Neutrophil (primary cell): Measurements from ENCODE around the gene CIDEC.

Experiments
- H3K27ac ChIP-seq: fragments of 200-600 bp; sonication (generic); 2 replicates; pipeline ENCODE4 v1.5.1; 2016; ENCODE audit warnings: mild to moderate bottlenecking, moderate library complexity
- H3K27me3 ChIP-seq: fragments of 200-600 bp; sonication (generic); 2 replicates; pipeline ENCODE4 v1.6.0; 2016; ENCODE audit warnings: mild to moderate bottlenecking
- H3K36me3 ChIP-seq: fragments of 200-600 bp; sonication (generic); 2 replicates; pipeline ENCODE4 v1.5.1; 2017
- H3K4me1 ChIP-seq, 2 experiments: fragments of 200-600 bp in 1 of 2; sonication (generic) in 1 of 2; 1 replicate in 1 of 2; 2 replicates in 1 of 2; pipeline versions ENCODE4 v1.5.1 to v1.6.1; 2013 to 2016; ENCODE audit warnings: low read depth in 1 of 2, low read length in 1 of 2, mild to moderate bottlenecking in 1 of 2, moderate library complexity in 1 of 2; ENCODE audit not compliant: control insufficient read depth in 1 of 2, insufficient read depth in 1 of 2
- H3K4me3 ChIP-seq, 2 experiments: fragments of 200-600 bp in 1 of 2; sonication (generic) in 1 of 2; 1 replicate in 1 of 2; 2 replicates in 1 of 2; pipeline ENCODE4 v1.5.1; 2013 to 2016; ENCODE audit warnings: low read depth in 1 of 2, low read length in 1 of 2, mild to moderate bottlenecking in 1 of 2, moderate library complexity in 1 of 2
- H3K9me3 ChIP-seq: fragments of 200-600 bp; sonication (generic); 2 replicates; pipeline ENCODE4 v1.5.1; 2016
- TF ChIP-seq, protein P1 (sequence below): fragments of 200-600 bp; sonication (generic); IDR thresholded peaks from 2 replicates; pipeline ENCODE4 v1.5.1; 2016; ENCODE audit warnings: antibody characterized with exemption

Gene CIDEC

DNA sequence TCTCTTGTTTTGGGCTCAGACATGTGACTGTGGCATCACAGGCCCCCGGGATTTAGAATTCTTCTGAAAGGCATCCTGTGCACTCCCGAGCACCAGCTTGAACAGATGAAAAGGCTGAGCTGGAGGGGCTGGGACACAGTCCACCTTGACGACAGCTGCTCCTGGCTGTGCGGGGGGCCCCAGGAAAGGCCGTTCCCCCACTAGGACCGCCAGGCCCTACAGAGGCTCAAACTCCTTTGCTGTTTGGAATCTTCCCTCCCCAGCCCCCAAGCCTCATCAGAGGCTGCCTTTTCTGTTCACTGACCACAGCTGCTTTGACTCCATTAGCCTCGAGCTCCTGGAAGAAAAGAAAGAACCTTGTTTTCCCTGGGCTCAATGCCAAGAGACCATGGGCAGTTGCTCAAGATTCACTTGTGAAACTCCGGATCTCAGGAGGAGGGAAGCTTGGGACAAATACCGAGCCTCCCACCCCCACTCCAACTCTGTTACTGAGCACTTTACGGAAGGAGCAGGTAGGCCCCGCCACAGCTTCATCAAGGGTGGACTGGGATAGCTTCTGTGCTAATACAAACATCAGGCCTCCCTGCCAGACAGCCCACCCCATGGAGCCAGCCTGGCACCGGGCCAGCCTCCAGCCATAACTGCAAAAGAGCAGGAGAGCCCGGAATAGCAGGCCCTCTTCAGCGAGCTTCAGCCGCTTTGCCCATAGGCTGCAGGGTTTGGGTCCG is 15.7 kb downstream of the CIDEC start:
- TF ChIP-seq, protein P1, sequence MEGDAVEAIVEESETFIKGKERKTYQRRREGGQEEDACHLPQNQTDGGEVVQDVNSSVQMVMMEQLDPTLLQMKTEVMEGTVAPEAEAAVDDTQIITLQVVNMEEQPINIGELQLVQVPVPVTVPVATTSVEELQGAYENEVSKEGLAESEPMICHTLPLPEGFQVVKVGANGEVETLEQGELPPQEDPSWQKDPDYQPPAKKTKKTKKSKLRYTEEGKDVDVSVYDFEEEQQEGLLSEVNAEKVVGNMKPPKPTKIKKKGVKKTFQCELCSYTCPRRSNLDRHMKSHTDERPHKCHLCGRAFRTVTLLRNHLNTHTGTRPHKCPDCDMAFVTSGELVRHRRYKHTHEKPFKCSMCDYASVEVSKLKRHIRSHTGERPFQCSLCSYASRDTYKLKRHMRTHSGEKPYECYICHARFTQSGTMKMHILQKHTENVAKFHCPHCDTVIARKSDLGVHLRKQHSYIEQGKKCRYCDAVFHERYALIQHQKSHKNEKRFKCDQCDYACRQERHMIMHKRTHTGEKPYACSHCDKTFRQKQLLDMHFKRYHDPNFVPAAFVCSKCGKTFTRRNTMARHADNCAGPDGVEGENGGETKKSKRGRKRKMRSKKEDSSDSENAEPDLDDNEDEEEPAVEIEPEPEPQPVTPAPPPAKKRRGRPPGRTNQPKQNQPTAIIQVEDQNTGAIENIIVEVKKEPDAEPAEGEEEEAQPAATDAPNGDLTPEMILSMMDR, result no peak
- Histone ChIP-seq H3K27me3 (no peaks in the 10 kb centered on the region), H3K36me3 (no peaks in the 10 kb centered on the region), H3K9me3 (no peaks in the 10 kb centered on the region), H3K4me3 (no peak overlapping the region), H3K27ac (no peak overlapping the region), H3K4me1 (peaks cover 20 to 25% of the 10 kb centered on the region in 2 experiments)

- no peaks in the 10 kb centered on the region for H3K27me3 ChIP-seq
- TF ChIP-seq, protein P1, result no peak
- no peak overlapping the region for H3K27ac ChIP-seq
- peaks cover 20 to 25% of the 10 kb centered on the region in 2 experiments for H3K4me1 ChIP-seq
- peak overlapping the region; percentile 59 to 70 for H3K4me3 ChIP-seq
- H3K9me3 ChIP-seq, result no peaks in the 10 kb centered on the region
- no peaks in the 10 kb centered on the region for H3K36me3 ChIP-seq
Observed at GRCh38 chr3:9863058-9863772, 16.8 kb downstream of the CIDEC start.

- H3K4me3 ChIP-seq, result peak overlapping the region; percentile 59 to 70
- no peak overlapping the region for H3K27ac ChIP-seq
- H3K9me3 ChIP-seq, result no peaks in the 10 kb centered on the region
Observed at GRCh38 chr3:9862391-9863057, 17.5 kb downstream of the CIDEC start.

DNA sequence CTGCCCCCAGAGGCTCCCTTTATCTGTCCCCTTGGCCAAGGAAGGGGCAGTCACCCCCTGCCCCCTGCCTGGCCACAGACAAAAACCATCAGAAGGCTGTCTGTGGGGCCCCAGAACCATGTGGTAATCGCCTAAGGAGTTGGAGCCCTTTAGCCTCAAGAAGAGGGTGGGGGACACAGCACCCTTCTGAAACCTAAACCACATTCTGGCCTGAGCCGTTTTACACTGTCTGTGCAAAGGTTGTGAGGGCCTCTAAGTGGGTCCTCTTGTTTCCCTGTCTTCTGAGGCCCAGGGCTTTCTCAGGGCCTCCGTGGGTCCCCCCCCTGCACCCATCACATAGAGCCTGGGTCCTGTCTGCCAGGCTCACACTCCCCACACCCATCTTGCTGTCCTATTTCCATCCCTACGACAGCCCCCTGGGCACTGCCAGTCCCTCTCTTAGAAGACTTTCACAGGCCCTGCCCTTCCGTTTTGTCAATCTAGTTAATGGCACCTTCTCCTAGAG is 18.4 kb downstream of the CIDEC start:
- no peaks in the 10 kb centered on the region for H3K27me3 ChIP-seq
- H3K9me3 ChIP-seq, result no peaks in the 10 kb centered on the region
- peaks cover 20 to 25% of the 10 kb centered on the region in 2 experiments for H3K4me1 ChIP-seq
- H3K27ac ChIP-seq, result no peak overlapping the region
- H3K4me3 ChIP-seq, result no peak overlapping the region
- no peaks in the 10 kb centered on the region for H3K36me3 ChIP-seq
- TF ChIP-seq, protein P1, result no peak

More at GRCh38 chr3:9862391-9863057, 17.5 kb downstream of the CIDEC start:
- Histone ChIP-seq H3K4me1 (peaks cover 20 to 25% of the 10 kb centered on the region in 2 experiments), H3K27me3 (no peaks in the 10 kb centered on the region), H3K36me3 (no peaks in the 10 kb centered on the region)
- TF ChIP-seq, protein P1, result peak; percentile 6

- Histone ChIP-seq H3K4me1 (peaks cover 20 to 25% of the 10 kb centered on the region in 2 experiments), H3K27me3 (no peaks in the 10 kb centered on the region), H3K27ac (no peak overlapping the region), H3K4me3 (no peak overlapping the region), H3K36me3 (no peaks in the 10 kb centered on the region), H3K9me3 (no peaks in the 10 kb centered on the region)
- TF ChIP-seq, protein P1, result no peak
Observed at GRCh38 chr3:9861201-9861600, 18.9 kb downstream of the CIDEC start.
